NCI-H82 treated with DMSO at 0.1 percent for 48 hours (cell line): Measurements from ENCODE around the gene MARCKSL1.
A peak's percentile ranks its signal among the peaks of the same experiment; 100 is the strongest.
"Not testable (repeated sequence)": the region's sequence is repeated elsewhere in the genome, so short reads cannot be mapped to it uniquely, and the experiment has no call there.

Experiments used
- DNase-seq: peaks from one replicate; lab custom pipeline; 2025; ENCODE audit not compliant: unreplicated experiment; lab: John Stamatoyannopoulos, UW

Gene MARCKSL1

GRCh38 chr1:32291145-32291707, 44.8 kb downstream of the MARCKSL1 start:
- DNase-seq = peak; percentile 38

GRCh38 chr1:32289256-32289655, 46.8 kb downstream of the MARCKSL1 start:
- DNase-seq = no peak

- DNase-seq = no peak
These were observed 49.3 kb downstream of the MARCKSL1 start for GRCh38 chr1:32286763-32287162.

- no peak for DNase-seq
These were observed 50.4 kb downstream of the MARCKSL1 start for GRCh38 chr1:32285658-32286057.

- not testable (repeated sequence) for DNase-seq
These were observed 51.3 kb downstream of the MARCKSL1 start for GRCh38 chr1:32284777-32285176.
